ENCODE results near the gene MYOM1.

Gene MYOM1

DNA sequence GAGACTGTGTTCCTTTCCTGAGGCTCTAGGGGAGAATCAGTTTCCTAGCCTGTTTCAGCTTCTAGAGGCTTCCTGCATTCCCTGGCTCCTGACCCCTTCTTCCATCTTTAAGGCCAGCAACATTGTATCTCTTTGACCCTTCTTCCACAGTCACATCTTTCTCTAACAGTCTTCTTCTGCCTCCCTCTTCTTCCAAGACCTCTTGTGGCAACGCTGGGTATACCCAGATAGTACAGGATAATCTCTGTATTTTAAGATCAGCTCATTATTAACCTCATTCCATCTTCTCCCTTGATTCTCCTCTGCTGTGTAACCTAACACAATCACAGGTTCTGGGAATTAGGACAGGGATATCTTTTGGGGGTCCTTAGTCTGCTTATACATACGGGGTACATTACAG lies 19.0 kb upstream of the MYOM1 start:
- TF ChIP-seq, protein P1, sequence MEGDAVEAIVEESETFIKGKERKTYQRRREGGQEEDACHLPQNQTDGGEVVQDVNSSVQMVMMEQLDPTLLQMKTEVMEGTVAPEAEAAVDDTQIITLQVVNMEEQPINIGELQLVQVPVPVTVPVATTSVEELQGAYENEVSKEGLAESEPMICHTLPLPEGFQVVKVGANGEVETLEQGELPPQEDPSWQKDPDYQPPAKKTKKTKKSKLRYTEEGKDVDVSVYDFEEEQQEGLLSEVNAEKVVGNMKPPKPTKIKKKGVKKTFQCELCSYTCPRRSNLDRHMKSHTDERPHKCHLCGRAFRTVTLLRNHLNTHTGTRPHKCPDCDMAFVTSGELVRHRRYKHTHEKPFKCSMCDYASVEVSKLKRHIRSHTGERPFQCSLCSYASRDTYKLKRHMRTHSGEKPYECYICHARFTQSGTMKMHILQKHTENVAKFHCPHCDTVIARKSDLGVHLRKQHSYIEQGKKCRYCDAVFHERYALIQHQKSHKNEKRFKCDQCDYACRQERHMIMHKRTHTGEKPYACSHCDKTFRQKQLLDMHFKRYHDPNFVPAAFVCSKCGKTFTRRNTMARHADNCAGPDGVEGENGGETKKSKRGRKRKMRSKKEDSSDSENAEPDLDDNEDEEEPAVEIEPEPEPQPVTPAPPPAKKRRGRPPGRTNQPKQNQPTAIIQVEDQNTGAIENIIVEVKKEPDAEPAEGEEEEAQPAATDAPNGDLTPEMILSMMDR (IDR thresholded peaks at IDR 0.05; ENCODE audit: low read depth, low read length, missing control alignments): peak; percentile 2
- no peak for DNase-seq (ENCODE audit: low read depth)
- H3K4me3 ChIP-seq (ENCODE audit: low read depth, low read length): no peak overlapping the region

GRCh38 chr18:3236470-3236869 lies 16.7 kb upstream of the MYOM1 start:
- no peak for DNase-seq (ENCODE audit: low read depth)
- TF ChIP-seq, protein P1 (IDR thresholded peaks at IDR 0.05; ENCODE audit: low read depth, low read length, missing control alignments): no peak
- H3K4me3 ChIP-seq (ENCODE audit: low read depth, low read length): no peak overlapping the region

DNA sequence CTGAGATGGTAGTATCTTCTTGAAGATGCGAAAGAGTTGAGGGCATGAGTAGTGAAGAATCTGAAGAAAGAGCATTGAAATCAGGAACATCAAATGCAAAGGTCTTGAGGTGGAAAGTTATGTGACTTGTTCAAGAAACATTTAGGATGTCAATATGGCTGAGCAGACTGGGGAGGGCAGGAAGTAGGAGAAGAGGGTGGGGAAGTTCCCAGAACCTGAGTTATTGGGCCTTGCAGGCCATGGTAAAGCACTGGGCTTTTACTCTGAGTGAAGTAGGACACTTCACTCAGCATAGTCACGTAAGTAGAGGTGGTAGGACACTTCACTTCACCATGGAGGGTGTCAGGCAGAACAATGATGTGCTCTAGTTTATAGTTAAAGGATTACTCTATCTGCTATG lies 16.1 kb upstream of the MYOM1 start:
- no peak for DNase-seq (ENCODE audit: low read depth)
- TF ChIP-seq, protein P1 (IDR thresholded peaks at IDR 0.05; ENCODE audit: low read depth, low read length, missing control alignments): no peak
- no peak overlapping the region for H3K4me3 ChIP-seq (ENCODE audit: low read depth, low read length)

GRCh38 chr18:3234457-3234856 lies 14.7 kb upstream of the MYOM1 start:
- no peak overlapping the region for H3K4me3 ChIP-seq (ENCODE audit: low read depth, low read length)
- no peak for DNase-seq (ENCODE audit: low read depth)
- TF ChIP-seq, protein P1 (IDR thresholded peaks at IDR 0.05; ENCODE audit: low read depth, low read length, missing control alignments): no peak

GRCh38 chr18:3233433-3234168 lies 13.8 kb upstream of the MYOM1 start:
- TF ChIP-seq, protein P1 (IDR thresholded peaks at IDR 0.05; ENCODE audit: low read depth, low read length, missing control alignments): no peak
- DNase-seq (ENCODE audit: low read depth): no peak
- no peak overlapping the region for H3K4me3 ChIP-seq (ENCODE audit: low read depth, low read length)

DNA sequence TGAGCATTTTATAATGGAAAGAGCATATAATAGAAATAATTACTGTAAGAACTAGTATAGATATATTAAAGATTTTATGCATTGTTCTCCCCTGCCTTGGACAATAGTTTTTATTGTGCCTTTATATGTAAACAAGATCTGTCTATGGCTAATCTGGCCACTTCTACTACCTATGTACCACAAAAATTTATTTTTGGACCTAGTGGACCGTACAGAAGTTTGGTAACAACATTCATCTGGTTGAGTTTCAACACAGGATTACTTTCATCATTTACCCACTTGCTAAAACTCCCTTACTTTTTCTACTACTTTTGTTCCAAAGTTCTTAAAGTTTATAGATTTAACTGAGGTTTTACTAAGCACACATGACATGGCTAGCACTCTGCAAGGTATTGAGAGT lies 13.2 kb upstream of the MYOM1 start:
- no peak overlapping the region for H3K4me3 ChIP-seq (ENCODE audit: low read depth, low read length)
- TF ChIP-seq, protein P1 (IDR thresholded peaks at IDR 0.05; ENCODE audit: low read depth, low read length, missing control alignments): no peak
- DNase-seq (ENCODE audit: low read depth): no peak
